ENCODE data around the gene B3GNT2.
"Not testable (repeated sequence)": the region's sequence is repeated elsewhere in the genome, so short reads cannot be mapped to it uniquely, and the experiment has no call there.

Gene B3GNT2, protein sequence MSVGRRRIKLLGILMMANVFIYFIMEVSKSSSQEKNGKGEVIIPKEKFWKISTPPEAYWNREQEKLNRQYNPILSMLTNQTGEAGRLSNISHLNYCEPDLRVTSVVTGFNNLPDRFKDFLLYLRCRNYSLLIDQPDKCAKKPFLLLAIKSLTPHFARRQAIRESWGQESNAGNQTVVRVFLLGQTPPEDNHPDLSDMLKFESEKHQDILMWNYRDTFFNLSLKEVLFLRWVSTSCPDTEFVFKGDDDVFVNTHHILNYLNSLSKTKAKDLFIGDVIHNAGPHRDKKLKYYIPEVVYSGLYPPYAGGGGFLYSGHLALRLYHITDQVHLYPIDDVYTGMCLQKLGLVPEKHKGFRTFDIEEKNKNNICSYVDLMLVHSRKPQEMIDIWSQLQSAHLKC

DNA sequence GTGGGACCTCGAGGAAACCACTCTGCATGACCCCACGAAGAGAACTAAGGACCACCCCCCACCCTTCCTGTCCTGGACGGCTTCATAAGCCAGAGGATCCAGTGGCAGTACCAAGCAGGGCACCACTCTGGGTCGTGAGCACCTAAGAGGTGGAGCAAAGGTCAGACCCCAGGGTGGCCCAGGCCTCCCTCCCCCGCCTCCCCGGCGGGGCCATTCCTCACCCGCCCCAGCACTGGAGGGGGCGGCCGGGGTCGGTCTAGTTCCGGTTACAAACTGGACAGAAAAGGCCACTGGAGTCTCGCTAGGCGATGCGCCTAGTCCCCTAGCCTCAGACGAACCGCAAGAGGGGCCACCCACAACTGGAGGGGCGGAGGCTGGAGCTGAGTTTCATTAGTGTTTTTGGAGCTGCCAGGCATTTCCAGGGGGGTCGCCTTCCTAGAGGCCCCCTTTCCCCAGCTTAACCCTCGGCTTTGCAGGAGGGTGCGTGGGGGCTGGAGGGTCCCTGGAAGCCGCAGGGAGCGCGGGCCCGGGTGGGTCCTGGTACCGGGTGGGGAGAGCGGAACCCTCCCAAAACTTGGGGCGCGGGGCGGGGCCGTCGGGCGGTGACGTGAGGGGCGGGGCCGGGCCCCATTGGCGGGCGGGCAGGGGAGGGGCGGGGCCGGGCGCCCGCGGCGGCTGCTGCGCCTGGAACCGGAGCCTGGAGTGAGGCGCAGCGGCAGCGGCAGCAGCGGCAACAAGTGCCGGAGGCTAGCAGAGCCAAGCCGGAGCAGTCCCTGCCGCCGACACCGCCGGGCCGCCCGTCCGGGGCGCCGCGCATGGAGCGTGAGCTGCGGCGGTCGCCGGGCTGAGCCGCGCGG lies at the start of gene B3GNT2:
TSS of gene B3GNT2 (plus strand) at position 695 of the 857 bp plus-strand sequence. CDS start 26,106 bp downstream, outside the sequence.
- peak; percentile 92 for DNase-seq (ENCODE audit: low spot score)

DNA sequence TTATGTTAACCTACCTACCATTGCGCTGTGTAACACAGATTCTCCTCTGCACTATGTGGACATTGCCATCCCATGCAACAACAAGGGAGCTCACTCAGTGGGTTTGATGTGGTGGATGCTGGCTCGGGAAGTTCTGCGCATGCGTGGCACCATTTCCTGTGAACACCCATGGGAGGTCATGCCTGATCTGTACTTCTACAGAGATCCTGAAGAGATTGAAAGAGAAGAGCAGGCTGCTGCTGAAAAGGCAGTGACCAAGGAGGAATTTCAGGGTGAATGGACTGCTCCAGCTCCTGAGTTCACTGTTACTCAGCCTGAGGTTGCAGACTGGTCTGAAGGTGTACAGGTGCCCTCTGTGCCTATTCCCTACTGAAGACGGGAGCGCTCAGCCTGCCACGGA lies 49.1 kb upstream of the B3GNT2 start:
- not testable (repeated sequence) for DNase-seq (ENCODE audit: low spot score)

DNA sequence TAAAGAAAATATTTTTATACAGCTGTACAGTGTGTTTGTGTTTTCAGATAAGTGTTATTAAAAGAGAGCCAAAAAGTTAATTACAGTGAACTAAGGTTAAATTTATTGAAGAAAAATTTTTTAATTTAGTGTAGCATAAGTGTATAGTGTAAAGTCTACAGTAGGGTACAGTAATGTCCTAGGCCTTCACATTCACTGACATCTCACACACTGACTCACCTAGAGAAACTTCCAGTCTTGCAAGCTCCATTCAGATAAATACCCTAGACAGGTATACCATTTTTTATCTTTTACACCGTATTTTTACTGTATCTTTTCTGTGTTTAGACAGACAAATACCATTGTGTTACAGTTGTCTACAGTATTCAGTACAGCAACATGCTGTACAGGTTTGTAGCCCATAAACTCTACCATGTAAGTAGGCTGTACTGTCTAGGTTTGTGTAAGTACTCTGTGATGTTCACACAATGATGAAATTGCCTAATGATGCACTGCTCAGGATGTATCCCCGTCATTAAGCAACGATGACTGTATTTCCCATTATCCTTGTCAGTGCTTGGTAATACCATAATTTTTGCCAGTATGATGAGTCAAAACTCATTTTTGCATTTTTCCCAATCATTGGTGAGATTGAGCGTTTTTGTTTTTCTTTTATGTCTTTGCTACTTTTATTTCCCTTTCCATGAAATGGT lies 48.2 kb upstream of the B3GNT2 start:
- DNase-seq (ENCODE audit: low spot score), result no peak

DNA sequence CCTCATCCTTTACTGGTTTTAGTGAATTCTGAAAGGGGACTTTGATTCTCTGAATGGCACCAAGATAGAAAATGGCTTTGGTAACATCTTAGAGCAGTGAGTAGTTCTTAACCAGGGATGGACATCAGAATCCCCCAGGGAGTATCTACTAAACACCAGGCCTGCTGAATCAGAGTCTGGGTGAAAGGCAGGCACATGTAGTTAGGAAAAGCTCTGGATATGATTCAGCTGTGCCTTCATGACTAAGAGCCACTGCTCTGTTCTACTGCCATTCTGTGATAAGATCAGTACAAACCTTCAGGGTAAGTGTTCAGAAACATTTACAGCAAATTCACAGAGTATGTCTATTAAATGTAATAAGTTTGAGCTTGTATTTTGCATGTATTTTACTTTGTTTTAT lies 46.2 kb upstream of the B3GNT2 start:
- no peak for DNase-seq (ENCODE audit: low spot score)

DNA sequence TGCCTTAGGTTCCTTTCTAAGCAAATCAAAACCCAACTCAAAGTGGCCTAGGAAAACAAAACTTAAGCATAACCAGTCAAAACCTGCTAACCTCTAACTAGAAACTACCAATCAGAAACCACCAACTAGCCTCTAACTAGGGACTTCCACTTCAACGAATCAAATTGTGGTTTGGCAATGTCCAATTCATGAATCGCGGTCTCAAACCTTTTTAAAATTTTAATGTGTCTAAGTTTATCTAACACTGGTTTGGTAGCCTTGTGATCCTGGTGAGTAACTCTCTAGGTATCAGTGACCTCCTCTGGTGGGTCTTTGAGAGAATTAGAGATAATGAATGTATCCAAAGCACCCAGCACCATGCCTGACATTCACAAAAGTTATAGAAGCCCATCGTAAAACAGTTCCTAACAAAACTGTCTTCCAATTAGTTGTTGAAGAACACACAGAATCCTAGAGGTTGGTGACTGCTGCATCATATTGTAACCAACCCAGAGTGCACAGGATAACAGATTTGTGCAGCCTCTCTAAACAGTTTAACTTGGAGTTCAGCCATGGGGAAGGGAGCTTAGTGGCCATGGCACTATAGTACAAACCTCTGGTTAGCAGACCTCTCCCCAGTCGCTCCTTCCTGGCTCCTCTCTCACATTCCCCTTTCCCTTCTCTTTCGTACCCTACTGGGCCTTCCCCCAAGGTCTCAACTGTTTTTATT lies 45.2 kb upstream of the B3GNT2 start:
- no peak for DNase-seq (ENCODE audit: low spot score)

DNA sequence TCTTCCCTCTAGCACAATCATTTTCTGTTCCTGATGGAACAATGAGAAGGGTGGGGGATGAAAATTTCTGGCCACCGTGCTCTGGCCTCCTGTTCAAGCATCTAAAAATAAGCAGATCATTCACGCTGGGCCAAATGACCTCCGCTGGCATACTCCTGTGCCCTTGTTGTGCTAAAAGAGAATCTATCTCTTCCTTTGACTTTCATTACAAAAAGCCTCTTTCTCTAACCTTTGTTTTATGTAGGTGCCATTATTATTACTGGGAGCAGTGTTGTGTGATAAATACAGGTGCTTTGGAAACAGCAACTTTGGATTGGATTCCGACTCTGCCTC lies 44.6 kb upstream of the B3GNT2 start:
- DNase-seq (ENCODE audit: low spot score), result no peak

DNA sequence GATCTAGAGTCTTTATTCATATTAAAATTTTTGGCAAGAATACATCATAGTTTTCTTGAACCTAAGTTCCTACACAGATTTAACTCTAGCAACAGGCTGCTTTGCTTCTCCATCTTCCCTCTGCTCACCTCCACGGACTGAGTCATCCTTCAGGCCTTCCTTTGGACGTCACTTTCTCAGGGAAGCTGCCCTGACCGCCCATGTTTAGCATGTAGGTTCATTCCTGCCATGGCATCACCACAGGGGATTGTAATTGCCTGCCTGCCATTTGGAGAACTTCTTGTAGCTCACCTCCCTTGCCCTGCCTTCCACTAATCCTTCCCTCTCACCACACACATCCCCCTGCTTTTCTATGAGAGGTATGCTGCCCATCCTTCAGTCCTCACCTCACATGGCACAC lies 43.9 kb upstream of the B3GNT2 start:
- DNase-seq (ENCODE audit: low spot score), result no peak

DNA sequence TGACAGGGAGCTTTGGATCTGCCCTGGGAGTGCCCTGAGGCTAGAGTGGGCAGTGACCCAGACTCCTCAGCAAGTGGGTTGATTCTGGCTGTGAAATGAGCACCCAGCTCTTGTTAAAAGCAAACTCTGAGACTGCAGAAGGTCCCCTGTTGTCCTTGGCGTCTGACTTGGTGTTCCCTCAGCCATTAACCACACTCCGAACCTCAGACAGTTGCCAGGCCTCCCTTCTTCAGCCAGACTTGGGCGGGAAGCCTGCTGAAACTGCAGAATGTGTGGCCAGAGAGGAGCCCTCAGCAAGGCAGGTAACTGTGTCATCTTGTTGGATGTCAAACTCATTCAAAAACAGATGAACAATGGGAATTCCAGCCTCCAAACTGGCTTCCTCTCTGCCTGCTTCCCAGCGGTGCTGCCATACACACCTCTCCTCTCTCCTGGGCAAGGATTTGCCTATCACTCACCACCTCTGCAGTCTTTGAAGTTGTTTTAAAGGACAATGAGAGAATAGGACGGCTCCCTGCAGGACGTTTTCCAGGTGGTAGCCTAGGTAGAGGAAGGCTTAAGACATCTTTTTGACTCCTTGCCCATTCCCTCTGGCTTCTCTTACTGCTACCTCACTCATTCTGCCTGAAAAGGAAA lies 38.9 kb upstream of the B3GNT2 start:
- no peak for DNase-seq (ENCODE audit: low spot score)

DNA sequence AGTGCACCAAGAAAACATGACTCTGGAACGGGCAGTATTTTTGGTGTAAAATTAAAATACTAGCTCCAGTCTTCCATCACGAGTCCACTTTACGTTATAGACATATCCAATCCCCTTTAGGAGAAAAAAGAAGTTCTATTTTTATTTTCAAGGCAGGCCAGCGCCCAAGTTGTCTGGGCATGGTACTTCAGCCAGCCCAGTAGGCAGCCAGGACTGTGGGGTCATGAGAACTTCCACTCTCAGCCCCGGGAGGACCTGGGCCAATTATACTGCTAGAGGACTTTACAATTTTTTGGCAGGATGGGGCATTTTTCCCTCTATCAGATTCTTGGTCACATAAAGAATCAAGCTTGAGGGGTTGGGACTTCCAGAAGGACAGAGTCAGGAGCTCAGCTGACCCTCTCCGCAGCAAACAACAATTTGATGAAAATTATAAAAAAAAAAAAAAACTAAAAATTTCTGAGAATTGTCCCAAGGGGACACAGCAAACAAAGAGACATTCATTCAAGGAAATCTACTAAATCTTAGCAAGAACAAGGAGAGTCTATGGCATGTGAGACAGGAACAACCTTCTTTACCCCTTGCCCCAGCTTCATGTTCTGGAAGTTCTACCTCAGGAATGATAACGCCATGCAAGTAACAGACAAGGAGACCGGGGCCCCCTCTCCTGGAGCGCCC lies 37.3 kb upstream of the B3GNT2 start:
- DNase-seq (ENCODE audit: low spot score), result no peak

DNA sequence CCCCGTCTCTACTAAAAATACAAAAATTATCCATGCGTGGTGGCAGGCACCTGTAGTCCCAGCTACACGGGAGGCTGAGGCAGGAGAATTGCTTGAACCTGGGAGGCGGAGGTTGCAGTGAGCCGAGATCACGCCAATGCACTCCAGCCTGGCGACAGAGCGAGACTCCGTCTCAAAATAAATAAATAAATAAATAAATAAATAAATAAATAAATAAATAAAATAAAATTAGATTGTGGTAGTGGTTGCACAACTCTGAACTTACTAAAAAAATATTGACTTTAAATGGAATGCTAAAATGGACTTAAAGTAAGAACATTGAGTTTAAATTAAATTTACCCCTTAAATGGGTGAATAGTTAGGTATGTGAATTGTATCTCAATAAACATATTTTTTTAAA lies 35.2 kb upstream of the B3GNT2 start:
- DNase-seq (ENCODE audit: low spot score), result not testable (repeated sequence)

DNA sequence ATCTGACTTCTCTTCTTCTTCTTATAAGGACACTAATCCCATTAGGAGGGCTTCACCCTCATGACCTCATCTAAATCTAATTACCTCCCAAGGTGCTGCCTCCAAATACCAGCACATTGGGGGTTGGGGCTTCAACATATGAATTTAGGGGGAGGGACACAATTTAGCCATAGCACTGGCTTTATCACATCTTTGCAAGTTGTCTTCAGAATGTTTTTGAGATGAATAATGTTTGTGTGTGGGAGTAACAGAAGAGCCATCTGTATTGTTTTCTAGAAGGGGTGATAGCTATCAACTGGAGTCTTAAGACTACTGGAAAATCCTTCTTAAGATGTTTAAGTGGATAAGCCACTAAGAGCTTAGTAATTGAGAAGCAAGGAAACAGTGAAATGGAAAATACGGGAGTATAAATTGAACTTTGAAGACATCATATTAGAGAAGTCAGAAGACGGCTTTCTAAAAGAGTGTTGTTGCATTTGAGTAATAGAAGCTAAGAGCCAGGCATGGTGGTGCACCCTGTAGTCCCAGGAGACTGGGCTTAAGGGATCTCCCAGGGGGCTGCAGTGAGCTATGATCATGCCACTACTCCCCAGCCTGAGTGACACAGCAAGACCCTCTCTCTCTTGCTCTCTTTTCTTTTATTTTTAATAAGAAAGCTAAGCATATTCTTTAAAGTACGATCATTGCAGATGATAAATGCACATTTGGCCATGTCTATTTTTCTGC lies 32.6 kb upstream of the B3GNT2 start:
- DNase-seq (ENCODE audit: low spot score), result no peak

DNA sequence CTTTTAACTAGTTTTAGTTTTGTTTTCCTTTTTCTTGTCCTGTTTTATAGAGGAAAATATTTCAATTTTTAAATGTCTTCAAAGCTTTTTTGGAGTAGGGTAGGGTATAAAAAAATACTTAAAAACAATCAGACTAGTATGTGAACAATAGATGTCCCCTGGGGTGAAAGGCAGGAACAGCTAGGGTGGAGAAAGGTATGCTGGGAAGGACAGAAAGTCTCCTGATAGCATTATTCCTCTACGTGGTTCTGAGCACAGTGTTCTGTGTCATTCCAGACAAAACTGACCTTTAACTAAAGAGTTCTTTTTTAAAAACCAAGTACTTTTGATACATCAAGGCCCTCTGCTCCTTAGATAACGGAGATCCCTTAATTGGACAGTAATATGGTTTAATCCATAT lies 32.1 kb upstream of the B3GNT2 start:
- no peak for DNase-seq (ENCODE audit: low spot score)

DNA sequence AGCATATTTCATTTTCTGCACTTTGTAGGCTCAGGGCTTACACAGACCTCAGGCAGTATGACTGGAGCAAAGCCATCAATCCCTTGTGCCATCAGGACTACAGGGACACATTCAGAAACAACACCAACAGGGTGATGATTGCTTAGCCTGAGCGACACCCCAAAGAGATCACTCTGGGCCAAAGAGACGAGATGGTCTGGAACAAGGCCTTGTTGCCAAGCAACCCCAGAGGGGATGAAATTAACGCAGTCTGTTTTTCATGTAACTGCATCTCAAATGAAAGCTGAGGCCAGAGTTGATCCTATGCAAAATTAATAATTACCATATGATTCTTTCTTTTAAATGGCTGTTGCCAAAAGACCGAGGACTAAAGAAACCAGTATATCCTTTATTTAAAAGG lies 20.2 kb upstream of the B3GNT2 start:
- no peak for DNase-seq (ENCODE audit: low spot score)

DNA sequence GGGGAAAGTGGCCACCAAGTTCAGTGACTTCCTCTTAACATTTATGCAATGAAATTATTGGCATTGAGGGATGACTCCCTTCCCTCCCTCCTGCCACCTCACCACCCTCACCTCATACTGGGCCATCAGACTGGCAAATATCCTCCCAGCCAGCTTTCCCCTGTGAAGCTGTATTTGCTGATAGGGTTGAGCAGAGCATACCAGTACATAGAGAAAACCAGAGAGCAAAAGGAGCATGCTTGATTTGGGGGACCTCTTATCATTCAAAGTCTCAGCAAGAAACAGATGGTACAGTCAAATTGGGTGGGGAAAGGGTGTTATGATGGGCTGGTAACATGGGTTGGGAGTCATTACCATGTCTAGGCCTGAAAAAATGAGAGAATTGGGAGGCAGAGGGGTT lies 19.1 kb upstream of the B3GNT2 start:
- no peak for DNase-seq (ENCODE audit: low spot score)

DNA sequence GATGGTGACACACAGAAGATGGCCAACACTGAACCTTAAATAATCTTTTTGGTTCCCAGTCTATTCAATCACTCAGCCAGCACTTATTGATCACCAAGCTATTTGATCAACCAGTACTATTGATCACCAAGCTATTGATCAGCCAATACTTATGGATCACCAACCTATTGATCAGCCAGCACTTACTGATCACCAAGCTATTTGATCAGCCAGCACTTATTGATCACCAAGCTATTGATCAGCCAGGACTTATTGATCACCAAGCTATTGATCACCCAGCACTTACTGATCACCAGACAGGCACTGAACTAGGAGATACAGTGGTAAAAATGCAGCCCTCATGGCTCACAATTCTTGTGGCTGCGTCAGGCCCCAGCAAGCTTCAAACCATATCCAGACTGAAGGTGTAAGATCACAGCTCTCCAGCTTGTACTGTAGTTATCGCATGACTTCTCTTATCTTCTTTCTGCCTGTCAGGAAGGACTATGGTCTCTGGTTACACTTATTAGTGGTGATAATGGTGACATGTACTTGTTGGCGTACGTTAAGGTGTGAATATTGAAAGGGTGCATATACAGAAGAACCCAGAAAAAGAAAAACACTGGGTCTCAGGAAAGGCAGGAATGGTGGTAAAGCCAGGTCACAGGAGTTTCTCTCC lies 18.4 kb upstream of the B3GNT2 start:
- DNase-seq (ENCODE audit: low spot score), result no peak

DNA sequence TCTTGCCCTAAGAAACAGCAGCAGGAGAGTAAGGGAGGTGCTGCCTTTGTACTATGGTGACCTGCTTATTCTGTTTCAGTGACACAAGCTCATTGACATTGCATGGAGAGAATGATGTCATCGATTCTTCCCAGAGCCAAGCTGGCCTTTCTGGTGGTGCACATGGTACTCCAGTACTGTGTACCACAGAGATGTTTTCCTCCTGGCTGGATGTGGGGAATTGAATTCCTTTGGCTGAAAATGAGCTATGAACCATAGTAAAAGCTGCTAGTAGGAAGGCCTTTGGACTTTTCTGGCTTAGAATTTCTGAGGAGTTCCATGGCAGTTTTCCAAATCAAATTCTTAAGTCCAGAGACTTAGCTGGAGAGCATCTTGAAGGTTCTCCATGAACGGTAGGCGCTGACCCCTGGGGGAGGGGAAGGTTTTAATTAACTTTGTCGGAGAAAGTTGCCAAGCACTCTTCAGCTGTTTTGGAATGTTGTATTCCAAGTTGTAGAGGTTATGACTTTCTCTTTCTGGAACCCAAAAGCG lies 17.1 kb upstream of the B3GNT2 start:
- no peak for DNase-seq (ENCODE audit: low spot score)

DNA sequence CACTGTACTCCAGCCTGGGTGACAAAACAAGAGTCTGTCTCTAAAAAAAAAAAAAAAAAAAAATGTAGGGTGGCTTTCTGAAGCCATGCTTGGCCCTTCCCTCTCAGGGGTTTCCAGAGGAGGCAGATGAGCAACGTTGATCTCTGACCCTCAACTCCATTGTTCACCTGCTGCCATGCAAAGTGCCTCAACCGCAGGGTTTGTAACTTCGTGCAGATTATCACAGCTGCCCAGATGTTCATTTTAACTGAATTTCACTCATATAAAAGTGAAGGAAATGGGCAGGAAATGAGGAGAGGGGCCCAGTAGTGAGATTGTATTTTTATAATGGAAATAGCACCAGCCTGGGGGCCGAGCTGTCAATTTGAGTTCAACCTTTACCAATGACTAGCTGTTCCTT lies 14.9 kb upstream of the B3GNT2 start:
- DNase-seq (ENCODE audit: low spot score), result no peak

DNA sequence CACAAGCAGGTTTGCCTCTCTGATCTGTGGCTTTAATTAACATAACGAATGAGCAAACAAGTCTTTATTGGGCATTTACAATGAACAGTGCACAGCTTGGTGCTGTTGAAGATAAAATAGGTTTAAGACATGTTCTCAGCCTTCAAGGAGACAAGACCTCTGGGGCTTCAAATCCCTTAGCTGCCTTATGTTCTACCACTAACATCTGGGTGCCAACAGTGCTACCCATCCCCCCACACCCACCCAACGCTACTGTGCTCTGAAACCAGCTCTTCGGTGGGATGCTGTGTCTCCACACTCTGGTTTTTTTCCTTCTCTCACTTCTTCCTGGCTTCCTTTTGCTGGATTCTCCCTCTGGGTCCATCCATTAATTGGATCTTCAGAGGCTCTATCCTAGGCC lies 14.1 kb upstream of the B3GNT2 start:
- DNase-seq (ENCODE audit: low spot score), result no peak

DNA sequence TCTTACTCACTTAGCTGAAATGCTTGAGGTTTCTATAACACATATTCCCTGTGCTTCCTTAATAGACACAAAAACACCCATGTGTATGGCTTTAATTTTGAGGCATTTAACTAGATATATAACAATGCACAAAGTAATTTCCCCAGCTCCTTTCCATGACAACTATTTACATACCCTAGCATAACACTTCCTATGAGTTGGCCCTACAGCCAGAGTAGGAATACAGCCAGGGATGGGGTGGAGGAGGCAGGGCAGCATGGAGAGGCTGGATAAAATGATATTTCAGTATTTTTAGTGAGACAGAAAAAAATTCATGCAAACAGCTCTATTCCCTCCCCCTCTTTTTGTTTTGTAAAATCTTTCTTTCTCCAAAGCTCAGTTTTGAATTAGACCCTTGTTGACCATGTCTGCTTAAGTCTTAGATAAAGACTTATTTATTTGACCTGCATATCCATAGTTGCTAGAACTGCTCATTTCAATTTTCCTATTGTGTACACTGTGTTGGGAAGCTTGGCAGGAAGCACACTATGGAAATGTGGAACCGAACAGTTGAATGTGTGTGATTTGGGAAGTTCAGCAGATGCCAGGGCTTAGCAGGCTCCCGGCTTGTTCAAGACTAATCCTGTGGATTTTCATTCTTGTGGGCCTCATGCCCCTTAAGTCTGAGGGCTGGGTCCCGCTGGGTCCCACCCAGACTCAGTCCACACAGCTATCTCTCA lies 11.2 kb upstream of the B3GNT2 start:
- no peak for DNase-seq (ENCODE audit: low spot score)

All from left forelimb (tissue), 1 donor.